Liver (tissue), 2 donors: ENCODE data around the gene METTL23.

Experiments used
- CTCF ChIP-seq: fragments of 150-350 bp; IDR thresholded peaks from 2 replicates; pipeline ENCODE4 v1.5.1; 2017; ENCODE audit warnings: improper control_type of control experiment, low read depth, low read length; ENCODE audit not compliant: missing input control
- REST ChIP-seq: IDR thresholded peaks from 2 replicates; pipeline ENCODE4 v1.6.1; 2016; ENCODE audit warnings: antibody characterized with exemption, mild to moderate bottlenecking
- donor health status: healthy.

GRCh38 chr17:76751416-76751993 lies 24.9 kb downstream of the METTL23 start:
- TF ChIP-seq REST, result no peak
- TF ChIP-seq CTCF, result no peak
